ENCODE data around the gene PSMC4.

DNA sequence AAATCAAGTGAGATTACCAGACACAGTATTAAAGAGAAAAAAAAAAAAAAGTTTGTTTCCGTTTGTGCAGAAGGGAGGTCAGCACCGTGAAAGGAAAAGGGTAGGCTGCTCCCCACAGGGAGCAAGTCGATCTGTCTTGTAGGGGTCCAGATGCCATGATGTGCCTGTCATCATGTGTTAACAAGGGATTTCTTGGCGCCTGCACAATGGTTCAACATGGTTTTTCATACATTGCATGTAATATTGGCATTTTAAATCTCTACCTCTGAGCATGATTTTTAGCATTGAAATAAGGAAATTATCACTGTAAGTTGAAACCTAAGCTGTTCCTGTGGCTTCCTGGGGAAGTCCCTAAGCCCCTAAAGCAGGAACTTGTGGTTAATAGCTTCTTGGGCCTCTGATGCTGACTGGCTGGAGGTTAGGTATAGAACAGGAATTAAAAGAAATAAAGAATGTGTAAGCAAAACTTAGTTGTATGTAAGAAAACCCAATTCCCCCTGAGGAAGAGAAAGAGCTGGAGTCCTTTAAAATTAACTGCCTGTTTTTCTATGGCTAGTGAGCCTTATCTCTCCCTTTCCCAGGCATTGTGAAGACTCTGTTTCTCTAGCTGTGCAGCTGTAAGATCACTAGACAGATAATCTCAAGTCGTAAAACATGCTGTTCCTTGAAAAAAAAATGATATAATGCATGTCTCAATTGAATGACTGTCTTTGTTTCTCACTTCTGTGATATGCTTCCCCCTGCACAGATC, 29.2 kb upstream of the PSMC4 start:
- TF ChIP-seq, protein P1, sequence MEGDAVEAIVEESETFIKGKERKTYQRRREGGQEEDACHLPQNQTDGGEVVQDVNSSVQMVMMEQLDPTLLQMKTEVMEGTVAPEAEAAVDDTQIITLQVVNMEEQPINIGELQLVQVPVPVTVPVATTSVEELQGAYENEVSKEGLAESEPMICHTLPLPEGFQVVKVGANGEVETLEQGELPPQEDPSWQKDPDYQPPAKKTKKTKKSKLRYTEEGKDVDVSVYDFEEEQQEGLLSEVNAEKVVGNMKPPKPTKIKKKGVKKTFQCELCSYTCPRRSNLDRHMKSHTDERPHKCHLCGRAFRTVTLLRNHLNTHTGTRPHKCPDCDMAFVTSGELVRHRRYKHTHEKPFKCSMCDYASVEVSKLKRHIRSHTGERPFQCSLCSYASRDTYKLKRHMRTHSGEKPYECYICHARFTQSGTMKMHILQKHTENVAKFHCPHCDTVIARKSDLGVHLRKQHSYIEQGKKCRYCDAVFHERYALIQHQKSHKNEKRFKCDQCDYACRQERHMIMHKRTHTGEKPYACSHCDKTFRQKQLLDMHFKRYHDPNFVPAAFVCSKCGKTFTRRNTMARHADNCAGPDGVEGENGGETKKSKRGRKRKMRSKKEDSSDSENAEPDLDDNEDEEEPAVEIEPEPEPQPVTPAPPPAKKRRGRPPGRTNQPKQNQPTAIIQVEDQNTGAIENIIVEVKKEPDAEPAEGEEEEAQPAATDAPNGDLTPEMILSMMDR (IDR thresholded peaks at IDR 0.05 in 4 of 5, conservative IDR thresholded peaks at IDR 0.05 in 1 of 5): no peak
- TF ChIP-seq POLR2A (IDR thresholded peaks at IDR 0.05): no peak

All from gastrocnemius medialis (tissue), 4 donors.